Ectodermal cell (in vitro differentiated cells): ENCODE results near the gene MRPL11.

Source experiments
- H3K27ac ChIP-seq: 2 replicates; pipeline ENCODE4 v1.7.0; 2013; ENCODE audit warnings: mild to moderate bottlenecking, low read depth, low read length; ENCODE audit not compliant: insufficient read depth, poor library complexity, severe bottlenecking
- H3K27me3 ChIP-seq: 2 replicates; pipeline ENCODE4 v1.7.0; 2013; ENCODE audit warnings: mild to moderate bottlenecking, low read length; ENCODE audit not compliant: insufficient read depth, control insufficient read depth, poor library complexity, severe bottlenecking
- H3K36me3 ChIP-seq: one replicate; pipeline ENCODE4 v1.7.0; 2013; ENCODE audit warnings: low read length; ENCODE audit not compliant: control insufficient read depth, insufficient read depth
- H3K4me1 ChIP-seq: one replicate; pipeline ENCODE4 v1.7.0; 2013; ENCODE audit warnings: low read length; ENCODE audit not compliant: control insufficient read depth, insufficient read depth
- H3K4me3 ChIP-seq: 2 replicates; pipeline ENCODE4 v1.7.0; 2013; ENCODE audit warnings: low read depth, low read length, control low read depth; ENCODE audit not compliant: insufficient read depth
- H3K9me3 ChIP-seq: 2 replicates; pipeline ENCODE4 v1.7.0; 2013; ENCODE audit warnings: mild to moderate bottlenecking, low read length, moderate library complexity; ENCODE audit not compliant: control insufficient read depth
- WGBS, 2 experiments: methylation state at CpG; one replicate each; pipeline ENCODE4 v1.1.7; 2013; ENCODE audit warnings: missing lambda C conversion rate in 2 of 2; 5-methylcytosine and 5-hydroxymethylcytosine counted together

Gene MRPL11

DNA sequence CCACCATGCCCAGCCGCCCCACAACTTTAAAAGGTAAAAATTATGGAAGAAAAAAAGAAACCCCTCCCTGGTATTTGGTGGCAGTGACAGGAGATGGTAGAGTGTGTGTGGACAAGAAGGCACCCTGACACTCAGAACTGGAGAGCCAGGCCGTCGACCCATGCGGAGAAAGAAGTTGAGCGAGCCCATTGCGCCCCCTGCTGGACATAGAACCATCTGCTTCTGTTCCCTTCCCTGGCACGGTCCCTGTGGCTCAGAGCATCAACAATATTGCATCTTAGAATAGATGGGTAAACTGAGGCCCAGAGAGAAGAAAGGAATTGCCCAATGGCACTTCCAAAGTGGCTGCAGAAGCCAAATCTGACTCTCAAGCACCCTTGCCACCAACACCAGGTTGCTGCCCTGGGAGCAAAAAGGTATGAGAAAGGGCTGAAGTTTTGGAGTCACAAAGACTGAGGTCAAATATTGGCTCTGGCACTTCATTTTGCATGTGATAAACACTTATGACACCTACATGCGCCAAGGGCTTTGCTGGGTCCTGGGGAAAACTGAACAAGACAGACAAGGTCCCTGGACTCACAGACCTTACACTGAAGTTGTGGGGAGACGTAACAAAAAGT, 8.6 kb downstream of the MRPL11 start:
- no peak overlapping the region for H3K27ac ChIP-seq
- no peaks in the 10 kb centered on the region for H3K9me3 ChIP-seq
- no peaks in the 10 kb centered on the region for H3K4me1 ChIP-seq
- WGBS, 2 experiments: 33 to 35% methylated on average over 9 of the region's 9 CpGs
- no peaks in the 10 kb centered on the region for H3K27me3 ChIP-seq
- peaks cover 2% of the 10 kb centered on the region for H3K36me3 ChIP-seq
- no peak overlapping the region for H3K4me3 ChIP-seq

DNA sequence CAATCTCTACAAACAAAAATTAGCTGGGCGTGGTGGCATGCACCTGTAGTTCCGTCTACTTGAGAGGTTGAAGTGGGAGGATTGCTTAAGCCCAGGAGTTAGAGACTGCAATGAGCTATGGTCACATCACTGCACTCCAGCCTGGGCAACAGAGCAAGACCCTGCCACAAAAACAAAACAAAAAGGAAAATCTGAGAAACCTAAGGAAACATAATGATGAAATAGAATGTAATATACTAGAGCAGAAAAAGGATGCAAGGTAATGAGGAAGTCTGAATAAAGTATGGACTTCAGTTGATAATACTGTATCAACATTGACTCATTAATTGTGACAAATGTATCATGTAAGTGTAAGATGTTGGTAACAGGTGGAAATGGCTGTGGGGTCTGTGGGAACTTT, 9.7 kb downstream of the MRPL11 start:
- 74 to 98% methylated on average over 2 of the region's 2 CpGs for WGBS, 2 experiments
- H3K27ac ChIP-seq: no peak overlapping the region
- no peak overlapping the region for H3K4me3 ChIP-seq
- no peaks in the 10 kb centered on the region for H3K9me3 ChIP-seq
- no peaks in the 10 kb centered on the region for H3K36me3 ChIP-seq
- H3K4me1 ChIP-seq: no peaks in the 10 kb centered on the region
- H3K27me3 ChIP-seq: no peaks in the 10 kb centered on the region

DNA sequence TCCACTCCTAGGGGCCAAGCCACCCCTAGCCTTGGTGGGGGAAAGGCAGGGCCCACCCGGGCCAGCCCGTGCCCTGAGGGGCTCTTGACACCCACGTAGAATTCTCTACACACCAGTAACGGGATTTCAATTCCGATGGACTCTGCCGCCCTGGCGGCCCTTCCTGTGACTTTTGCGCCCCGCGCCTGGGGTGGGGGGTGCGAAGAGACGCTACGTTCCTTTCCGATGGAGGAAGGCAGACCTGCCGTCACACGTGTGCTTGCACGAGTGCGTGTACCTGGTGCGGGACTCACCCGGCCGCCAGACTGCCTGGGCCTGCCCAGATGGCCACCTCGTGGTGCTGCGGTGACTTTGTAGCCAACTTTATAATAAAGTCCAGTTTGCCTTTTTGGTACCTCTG, 12.3 kb downstream of the MRPL11 start:
- Histone ChIP-seq H3K27me3 (peaks cover 3% of the 10 kb centered on the region), H3K4me3 (no peak overlapping the region), H3K4me1 (no peaks in the 10 kb centered on the region), H3K9me3 (no peaks in the 10 kb centered on the region), H3K36me3 (peaks cover 3% of the 10 kb centered on the region), H3K27ac (no peak overlapping the region)
- WGBS, 2 experiments: 93 to 96% methylated on average over 23 of the region's 23 CpGs

DNA sequence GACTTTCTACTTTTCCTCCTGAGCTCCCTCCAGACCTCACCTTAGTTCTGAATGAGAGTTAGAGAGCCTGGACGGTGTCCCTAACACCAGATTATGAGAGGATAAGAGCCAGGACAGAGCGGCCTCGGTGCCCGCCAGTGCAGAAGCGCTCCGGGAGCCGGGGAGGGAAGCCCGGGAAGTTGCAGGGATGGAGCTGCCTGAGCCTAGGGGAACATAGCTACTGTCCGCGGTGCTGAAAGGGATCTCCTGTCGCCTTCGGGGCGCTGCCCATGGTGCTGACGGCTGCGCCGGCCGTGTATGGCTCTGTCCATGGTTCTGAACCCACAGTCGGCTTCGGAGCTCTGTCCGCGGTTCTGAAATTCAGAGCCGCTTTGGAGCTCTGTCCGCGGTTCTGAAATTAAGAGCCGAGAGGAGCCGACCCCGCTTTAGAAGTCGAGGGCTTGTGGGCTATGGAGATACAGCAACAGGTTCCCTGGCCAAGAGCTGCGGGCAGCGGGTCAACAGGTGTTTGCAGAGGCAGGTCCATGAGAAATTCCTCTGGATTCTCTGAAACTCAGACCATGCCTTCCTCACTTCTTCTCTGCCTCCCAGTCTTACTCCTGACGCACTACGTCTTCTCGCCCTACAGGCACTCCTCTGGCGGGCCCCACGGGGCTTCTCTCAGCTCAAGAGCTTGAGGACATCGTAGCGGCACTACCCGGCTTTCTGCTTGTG, 17.0 kb downstream of the MRPL11 start:
- 21% methylated on average over 38 of the region's 38 CpGs for whole genome bisulfite sequencing, 2 experiments
- H3K36me3 ChIP-seq: peaks cover 3% of the 10 kb centered on the region
- H3K27me3 ChIP-seq: peaks cover 34% of the 10 kb centered on the region
- peaks cover 29% of the 10 kb centered on the region for H3K4me1 ChIP-seq
- H3K27ac ChIP-seq: no peak overlapping the region
- H3K9me3 ChIP-seq: no peaks in the 10 kb centered on the region
- H3K4me3 ChIP-seq: peak overlapping the region; percentile 18

DNA sequence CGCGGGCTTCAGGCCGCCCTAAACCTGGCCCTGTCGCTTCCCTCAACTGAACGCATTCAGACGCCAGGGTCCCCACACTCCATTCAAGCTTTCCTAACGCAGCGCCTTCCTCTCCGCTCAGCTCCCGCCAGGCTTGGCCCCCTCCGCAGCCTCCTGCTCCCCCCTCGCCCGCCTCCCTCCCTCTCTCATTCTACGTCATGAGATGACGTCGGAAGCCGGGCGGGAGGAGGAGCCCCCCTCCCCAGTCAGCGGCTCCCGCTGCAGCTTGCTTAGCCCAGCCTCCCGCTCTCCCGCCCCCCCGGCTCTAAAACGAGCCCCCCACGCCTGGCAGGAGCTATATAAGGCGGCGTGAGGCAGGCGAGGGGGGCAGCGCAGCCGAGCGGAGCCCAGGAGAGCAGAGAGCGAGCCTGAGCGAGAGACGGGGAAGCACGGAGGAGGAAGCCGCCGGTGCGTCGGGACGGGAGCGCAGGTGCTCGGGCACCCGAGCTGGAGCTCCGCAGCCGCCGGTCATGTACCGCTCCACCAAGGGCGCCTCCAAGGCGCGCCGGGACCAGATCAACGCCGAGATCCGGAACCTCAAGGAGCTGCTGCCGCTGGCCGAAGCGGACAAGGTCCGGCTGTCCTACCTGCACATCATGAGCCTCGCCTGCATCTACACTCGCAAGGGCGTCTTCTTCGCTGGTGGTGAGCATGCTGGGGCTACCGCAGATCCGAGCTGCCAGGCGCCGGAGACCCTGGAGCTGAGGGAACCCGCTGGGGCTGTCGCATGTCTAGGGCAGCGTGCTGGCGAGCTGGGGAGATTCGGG, 17.8 kb downstream of the MRPL11 start, which contains the start of gene NPAS4:
Gene NPAS4, plus strand, starts transcription at position 365 of the 806 bp plus-strand sequence. Its CDS starts 145 bp downstream, at position 510.
- peaks cover 34% of the 10 kb centered on the region for H3K27me3 ChIP-seq
- peak within 1 kb of the TSS; percentile 22 for H3K4me3 ChIP-seq
- H3K4me1 ChIP-seq: peaks cover 29% of the 10 kb centered on the region
- no peaks in the 10 kb centered on the region for H3K9me3 ChIP-seq
- H3K36me3 ChIP-seq: peaks cover 3% of the 10 kb centered on the region
- 3% methylated on average over 71 of the region's 71 CpGs for WGBS, 2 experiments
- H3K27ac ChIP-seq: no peak within 1 kb of the TSS

DNA sequence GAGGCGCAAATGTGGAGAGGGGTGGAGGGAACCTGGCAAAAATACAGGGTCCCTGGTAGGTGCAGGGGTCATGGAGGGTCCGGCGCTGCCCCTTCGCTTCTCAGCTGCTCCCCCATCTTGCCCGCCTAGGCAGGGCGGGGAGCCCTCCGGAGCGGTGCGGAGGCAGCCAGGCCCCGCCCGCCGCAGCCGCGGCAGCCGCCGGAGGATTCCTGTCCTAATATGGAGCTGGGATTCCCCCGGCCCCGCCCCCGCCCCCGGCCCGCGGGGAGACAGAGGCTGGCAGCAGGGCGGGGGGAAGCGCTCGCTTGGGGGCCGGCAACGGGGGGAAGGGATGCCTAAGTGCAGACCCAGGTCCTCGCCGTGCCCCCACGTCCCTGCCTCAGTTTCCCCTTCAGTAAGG, 18.8 kb downstream of the MRPL11 start:
- WGBS, 2 experiments: 1 to 2% methylated on average over 30 of the region's 30 CpGs
- peak overlapping the region; percentile 22 for H3K4me3 ChIP-seq
- peaks cover 29% of the 10 kb centered on the region for H3K4me1 ChIP-seq
- peaks cover 34% of the 10 kb centered on the region for H3K27me3 ChIP-seq
- H3K9me3 ChIP-seq: no peaks in the 10 kb centered on the region
- H3K36me3 ChIP-seq: peaks cover 3% of the 10 kb centered on the region
- no peak overlapping the region for H3K27ac ChIP-seq

DNA sequence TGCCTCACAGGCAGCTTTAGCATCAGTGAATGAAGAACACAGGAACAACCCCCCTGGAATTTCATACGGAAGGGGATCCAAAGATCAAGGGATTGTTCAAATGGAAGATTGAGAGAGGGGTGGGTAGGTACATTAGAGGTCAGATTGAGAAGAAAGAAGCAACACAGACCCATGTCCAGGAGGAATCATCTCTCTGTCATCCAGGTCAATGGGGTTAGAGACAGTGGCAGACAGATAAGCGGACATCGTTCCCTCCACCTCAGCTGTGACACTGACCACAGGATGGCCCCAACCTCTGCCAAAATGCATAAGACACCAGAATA, 19.7 kb downstream of the MRPL11 start:
- WGBS, 2 experiments: 67 to 68% methylated on average over 3 of the region's 3 CpGs
- Histone ChIP-seq H3K36me3 (peaks cover 3% of the 10 kb centered on the region), H3K4me1 (peaks cover 29% of the 10 kb centered on the region), H3K4me3 (no peak overlapping the region), H3K9me3 (no peaks in the 10 kb centered on the region), H3K27ac (no peak overlapping the region), H3K27me3 (peaks cover 34% of the 10 kb centered on the region)

DNA sequence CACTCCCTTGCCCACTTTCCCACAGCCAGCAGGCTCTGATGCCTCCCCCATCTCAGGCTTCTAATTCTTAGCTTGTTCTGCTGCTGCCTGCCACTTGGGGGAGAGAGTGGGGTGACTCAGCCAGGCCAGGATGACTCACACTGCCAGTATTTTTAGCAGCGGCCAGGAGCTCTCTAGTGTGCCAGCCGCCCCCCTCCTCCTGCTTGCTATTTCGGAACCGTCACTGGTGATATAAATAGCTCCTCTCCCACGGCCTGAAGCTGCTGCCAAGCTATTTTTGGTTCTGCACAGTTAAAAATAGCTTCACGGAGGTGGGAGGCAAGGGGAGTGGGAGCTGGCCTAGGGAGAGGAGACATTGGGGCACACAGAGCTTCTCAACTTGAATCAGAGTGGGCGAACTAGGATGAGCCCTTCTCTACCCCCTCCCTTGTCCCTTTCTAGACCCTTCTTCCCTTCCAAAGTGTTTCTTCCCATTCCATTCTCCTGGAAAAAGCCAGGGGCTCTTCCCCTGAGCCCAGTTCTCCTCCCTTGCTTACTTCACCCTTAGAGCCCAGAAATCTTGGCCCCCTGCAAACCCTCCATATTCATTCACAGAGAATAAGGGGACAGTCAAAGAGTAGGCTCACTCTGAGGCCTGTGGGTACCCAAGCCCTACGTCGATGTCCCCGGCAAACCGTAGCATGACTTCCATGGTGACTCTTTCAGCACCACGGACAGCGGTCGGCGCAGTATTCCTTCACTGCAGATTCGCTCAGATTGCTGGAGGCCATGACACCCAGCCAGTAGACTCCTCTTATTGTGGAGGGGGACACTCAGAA, 20.3 kb downstream of the MRPL11 start:
- Histone ChIP-seq H3K4me3 (no peak overlapping the region), H3K9me3 (no peaks in the 10 kb centered on the region), H3K36me3 (peaks cover 3% of the 10 kb centered on the region), H3K27ac (no peak overlapping the region), H3K27me3 (peaks cover 34% of the 10 kb centered on the region), H3K4me1 (peaks cover 33% of the 10 kb centered on the region)
- 8% methylated on average over 16 of the region's 16 CpGs for WGBS, 2 experiments

DNA sequence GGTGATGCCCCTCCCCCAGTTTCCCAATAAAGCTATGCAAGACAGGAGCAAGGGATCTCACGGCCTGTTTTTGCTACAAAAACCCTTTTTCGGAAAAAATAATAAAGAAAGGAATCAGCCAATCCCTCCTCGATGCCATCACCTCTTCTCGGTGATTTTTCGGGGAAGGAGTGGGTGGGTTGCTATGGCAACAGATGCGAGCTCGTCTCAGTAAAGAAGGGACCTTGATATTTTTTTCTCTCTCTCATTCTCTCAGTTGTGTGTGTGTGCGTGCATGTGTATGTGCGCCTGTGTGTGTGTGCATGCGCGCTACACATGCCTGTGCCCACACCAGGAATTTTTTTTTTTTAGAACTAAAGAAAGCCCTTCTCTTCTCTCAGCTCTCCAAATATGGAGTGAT, 21.6 kb downstream of the MRPL11 start:
- Histone ChIP-seq H3K27me3 (peaks cover 34% of the 10 kb centered on the region), H3K27ac (no peak overlapping the region), H3K4me3 (no peak overlapping the region), H3K4me1 (peaks cover 34% of the 10 kb centered on the region), H3K9me3 (no peaks in the 10 kb centered on the region), H3K36me3 (no peaks in the 10 kb centered on the region)
- WGBS, 2 experiments: 78 to 88% methylated on average over 10 to 11 of the region's 11 CpGs
